HG03280 (cell line): ENCODE measurements around the gene CD164.
A peak's percentile ranks its signal among the peaks of the same experiment; 100 is the strongest.

Experiments
- ATAC-seq: cut with Tn5 transposase; IDR thresholded peaks from one replicate; pipeline ENCODE4 v1.9.1; 2021; ENCODE audit warnings: mild to moderate bottlenecking, moderate library complexity; ENCODE audit not compliant: unreplicated experiment

Gene CD164

DNA sequence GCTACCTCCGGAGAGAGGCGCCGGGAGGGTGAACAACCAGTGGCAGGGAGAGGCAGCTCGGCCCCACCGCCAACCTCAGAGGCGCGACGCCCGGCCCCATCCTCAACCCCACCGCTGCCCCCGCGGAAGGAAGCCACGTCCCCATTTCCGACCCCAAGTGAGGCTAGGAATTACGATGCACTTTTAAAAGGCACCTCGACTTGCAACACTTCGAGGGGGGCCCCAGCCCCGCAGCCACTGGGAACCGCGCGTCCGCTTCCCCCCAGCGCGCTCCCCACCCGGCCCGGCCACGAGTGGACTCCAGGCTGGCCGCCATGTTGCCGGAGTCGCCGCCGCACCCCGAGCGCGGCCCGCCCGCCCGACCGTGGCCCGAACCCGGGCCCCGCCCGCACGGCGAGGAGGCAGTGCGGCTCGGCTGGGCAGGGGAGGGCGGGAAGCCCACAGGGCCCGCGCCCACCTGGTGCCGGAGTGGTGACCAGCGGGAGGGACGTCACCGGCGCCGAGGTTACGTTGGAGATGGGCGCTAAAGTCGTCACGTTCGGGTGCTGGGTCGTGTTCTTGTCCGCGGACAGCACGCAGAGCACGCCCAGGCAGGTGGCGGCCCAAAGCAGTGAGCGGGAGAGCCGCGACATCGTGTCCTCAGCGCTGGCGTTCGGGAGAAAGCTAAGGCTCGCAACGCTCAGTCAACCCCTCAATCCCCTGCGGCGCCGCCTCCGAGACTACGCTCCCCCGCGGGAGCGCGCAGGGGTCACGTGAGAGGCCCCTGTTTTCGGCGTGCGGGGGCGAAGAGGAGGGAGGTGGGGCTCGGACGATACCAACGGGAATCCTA is at the start of gene CD164:
TSS of gene CD164 (minus strand) at position 721 of the 829 bp plus-strand sequence. CDS start at position 632, 89 bp downstream.
- ATAC-seq: peak; percentile 59

GRCh38 chr6:109429496-109429895 is 47.2 kb upstream of the CD164 start:
- ATAC-seq: no peak

- ATAC-seq: no peak
Observed at GRCh38 chr6:109428889-109429477, 46.7 kb upstream of the CD164 start.

DNA sequence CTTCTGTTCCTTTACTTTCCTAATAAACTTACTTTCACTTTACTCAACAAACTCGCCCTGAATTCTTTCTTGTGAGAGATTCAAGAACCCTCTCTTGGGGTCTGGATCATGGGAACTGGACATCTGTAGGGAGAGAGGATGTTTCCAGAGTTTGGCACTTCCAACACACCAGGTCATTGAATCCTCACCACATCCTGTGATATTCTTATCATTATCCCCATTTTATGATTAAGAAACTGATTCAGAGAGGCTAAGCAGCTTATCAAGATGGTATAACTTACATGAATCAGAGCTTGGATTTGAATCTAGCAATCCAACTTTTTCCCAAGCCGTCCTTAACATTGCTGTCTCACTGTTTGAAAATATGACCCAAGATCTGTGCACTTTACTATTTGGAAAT is 42.7 kb upstream of the CD164 start:
- ATAC-seq: no peak

DNA sequence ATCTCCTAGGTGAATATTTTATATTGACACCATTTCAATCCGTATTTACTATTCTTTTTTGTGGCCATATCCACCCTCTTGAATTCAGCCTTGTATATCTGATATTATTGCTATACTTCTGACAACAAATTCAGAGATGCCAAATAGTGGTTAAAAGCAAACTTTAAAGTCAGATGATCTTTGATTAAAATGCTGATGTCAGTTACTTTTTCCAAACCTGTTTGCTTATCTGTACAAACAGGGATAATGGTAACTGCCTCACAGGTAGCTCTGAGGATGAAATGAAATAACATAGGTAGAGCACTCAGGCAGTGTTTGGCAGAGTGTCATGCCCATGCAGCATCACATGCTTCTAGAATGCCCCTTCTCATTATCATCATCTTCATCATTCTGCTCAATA is 38.9 kb upstream of the CD164 start:
- ATAC-seq: no peak

DNA sequence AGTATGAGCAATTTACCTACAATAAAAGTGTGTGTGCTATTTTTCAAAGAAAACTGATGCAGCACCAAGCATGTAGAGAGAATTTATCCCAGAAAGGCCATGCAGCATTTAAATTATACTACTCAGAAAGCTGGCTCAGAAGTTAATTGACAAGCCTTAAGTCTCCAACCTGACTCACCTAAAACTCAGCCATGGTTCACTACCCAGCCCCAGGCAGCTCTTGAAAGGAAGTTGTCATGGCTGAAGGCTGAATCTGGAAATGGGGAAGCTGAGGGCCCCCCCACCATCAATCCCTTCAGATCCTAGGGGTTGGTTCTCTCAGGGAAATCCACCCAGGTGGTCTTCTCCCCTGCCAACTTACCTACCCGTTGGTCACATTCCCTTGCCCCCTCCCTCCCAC is 38.5 kb upstream of the CD164 start:
- ATAC-seq: no peak

GRCh38 chr6:109417646-109418045 is 35.4 kb upstream of the CD164 start:
- no peak for ATAC-seq

GRCh38 chr6:109411034-109411433 is 28.8 kb upstream of the CD164 start:
- no peak for ATAC-seq

DNA sequence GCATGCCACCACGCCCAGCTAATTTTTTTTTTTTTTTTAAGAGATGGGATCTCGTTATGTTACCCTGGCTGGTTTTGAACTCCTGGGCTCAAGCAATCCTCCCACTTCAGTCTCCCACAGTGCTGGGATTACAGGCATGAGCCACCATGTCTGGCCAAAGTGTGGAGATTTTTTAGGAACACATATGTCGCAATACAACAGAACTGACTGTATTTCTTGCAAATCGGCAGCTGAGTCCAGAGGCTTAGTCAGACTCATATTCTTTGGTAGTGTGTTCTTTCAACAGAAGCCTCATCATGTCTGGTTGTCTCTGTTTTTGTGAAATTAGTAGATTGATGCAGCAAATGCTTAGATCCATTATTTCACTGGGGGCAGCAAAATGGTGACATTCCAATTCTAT is 23.9 kb upstream of the CD164 start:
- no peak for ATAC-seq

DNA sequence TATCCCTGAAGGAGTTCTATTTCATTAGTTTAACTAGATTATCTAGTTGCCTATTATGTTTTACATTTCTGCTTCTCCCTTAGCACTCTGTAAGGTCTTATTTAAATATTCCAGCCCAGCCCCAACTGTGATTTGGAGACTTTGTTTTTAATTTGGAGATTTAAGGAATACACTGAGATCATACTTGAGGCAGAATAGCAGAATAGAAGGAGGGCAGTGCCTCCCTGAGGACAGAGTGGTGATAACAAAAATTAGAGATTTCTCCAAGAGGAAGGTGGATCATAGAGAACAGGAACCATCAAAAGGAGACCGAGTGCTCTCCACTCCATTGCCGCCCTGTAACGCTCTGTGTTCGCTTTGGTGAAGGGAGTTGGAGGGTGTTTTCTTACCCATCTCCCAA is 14.8 kb upstream of the CD164 start:
- no peak for ATAC-seq

DNA sequence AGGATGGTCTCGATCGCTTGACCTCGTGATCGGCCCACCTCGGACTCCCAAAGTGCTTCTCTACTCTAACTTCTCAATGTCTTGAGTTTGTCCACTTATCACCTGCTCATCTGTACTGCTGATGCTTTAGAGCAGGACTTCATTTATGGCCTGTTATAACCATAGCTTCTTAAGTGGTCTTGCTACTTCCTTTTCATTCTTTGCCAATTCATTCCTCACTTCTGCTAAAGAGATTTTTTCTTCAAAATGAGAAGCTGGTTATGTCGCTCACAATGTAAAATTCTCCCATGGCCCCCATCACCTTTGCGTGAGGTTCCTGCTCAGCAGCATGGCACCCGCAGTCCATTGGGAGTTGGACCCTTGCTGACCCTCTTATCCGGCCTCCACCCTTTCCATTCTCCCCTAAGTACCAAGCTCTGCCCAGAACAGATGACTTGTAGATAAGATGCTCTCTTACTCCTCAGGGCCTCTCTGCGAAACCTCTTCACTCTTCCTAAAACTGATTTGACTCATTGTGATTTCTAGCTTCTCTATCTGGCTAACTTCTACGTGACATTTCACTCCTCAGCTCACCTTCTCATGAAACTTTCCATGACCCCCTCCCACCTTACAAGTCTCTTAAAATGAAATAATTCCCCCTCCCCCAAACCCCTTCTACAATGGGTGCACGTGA is 13.9 kb upstream of the CD164 start:
- no peak for ATAC-seq

GRCh38 chr6:109393886-109394281 is 11.6 kb upstream of the CD164 start:
- ATAC-seq: no peak

GRCh38 chr6:109393157-109393885 is 11.1 kb upstream of the CD164 start:
- ATAC-seq: no peak

DNA sequence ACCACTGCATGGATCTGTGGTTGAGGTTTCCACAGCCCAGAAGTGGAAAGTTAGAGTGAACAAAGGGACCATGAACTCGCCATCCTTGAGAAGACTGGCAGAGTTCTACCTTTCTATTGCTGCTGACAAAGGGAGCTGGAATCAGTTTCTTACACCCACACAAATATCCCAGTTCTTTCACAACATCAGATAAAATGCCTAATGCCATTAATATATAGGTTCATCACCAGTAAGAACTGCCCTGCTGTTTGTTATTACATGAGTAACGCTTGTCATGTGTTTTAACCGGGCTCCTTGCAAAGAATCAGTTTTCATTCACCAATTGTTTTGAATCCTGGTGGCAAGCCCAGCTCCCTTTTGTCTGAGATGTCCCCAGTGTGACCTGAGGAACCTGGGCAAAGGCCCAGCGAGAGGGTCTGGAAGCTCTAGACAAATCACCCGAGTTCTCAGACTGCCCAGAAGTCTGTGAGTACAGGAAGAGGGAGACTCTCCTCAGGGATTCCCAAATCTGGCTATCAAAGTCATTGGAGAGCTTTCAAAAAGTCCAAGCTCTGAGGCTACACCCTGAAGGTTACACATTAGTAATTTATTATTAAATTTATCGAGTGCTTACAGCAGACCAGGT is 7.5 kb upstream of the CD164 start:
- no peak for ATAC-seq

GRCh38 chr6:109388265-109388664 is 6.0 kb upstream of the CD164 start:
- ATAC-seq: no peak

DNA sequence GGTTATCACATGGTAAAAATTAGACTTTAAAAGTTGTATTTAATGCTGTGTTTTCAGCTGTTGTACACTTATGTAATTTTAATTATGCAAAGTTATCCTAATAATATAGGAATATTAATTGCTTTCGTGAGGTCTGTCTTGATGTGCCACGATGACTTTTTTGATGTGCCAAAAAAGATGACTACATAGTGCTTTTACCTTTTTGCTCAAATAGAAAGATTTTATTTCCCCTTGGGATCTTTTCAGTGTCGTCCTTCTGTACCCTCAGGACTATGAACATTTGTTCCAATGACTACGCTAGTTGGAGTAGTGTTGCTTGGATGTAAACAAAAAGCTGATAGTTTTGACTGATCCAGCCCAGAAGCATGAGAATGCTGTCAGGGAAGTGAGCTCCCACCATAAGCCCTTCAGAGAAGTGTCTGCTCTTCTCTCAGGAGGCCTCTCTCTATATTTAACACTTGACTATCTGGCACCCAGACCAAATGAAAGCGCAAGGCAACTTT is 1.2 kb upstream of the CD164 start:
- ATAC-seq: no peak

DNA sequence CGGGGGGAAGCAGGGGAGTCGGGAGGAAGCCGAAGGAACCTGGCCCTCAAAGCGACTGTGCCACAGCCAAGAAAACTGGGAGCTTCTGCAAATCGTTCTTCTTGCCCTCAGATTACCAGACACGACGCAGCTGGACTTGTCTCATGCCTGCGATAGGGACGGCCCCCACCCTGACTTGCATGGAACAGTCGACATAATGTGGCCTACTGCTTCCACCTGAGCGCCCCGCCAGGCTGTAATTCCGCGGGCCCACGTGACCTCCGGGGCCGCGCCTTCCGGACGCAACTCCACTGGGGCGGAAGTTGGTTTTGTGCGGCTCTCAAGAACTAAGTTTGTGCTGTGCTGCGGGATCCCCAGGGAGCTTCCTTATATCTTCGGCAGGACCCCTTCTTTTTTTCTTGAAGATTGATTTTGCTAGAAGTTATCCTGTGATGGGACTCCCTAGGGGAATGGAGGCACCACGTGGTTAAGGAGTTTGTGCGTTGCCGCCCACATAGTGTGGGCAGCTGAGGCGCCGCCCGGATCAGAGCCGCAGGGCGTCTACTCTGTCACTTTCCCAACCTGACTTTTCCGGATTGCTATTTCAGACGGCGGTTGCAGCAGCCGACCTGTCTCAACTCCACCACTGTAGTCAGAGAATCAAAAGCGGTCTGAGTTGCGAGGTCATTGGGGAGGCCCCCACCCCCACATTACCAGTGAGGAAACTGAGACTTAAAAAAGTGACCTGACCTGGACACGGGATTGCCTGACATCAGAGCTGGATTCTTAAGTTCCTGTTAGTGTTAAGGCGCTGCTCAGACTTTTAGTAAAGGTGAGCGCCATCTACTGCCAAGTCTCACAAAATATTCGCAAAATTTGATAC is 540 bp upstream of the CD164 start:
- peak; percentile 68 for ATAC-seq

- ATAC-seq: no peak
Observed at GRCh38 chr6:109381061-109381746, 1.1 kb downstream of the CD164 start.

- ATAC-seq: no peak
Observed at GRCh38 chr6:109379711-109380110, 2.6 kb downstream of the CD164 start.
